Measurements from ENCODE around the gene BTBD8. TPM values are rescaled to one million over a fixed set of nuclear protein-coding genes. Genes with fewer than 3 reads are reported as not detected.
A peak's percentile ranks its signal among the peaks of the same experiment; 100 is the strongest.
"Not testable (repeated sequence)": the region's sequence is repeated elsewhere in the genome, so short reads cannot be mapped to it uniquely, and the experiment has no call there.

Gene BTBD8
- total RNA-seq, 2 donors from 2014 or later, result 6.3 to 15.7 TPM

DNA sequence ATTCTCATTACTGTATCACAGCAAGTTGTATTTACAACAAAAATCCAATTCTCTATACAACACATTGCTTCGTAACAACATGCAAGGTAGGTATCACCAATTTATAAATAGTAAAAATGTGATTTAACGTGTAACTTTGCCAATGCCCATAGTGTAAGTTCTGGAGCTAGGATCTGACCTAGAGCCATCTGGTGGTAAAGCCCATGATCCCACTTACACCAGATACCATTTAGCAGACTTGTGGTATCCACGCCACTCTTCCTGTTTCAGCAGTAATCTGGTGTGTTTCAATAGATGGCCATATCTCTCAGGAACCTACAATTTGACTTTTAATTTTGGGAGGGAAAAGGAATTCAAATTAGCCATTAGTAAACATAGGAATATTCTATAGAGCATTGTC, 15.1 kb upstream of the BTBD8 start:
- no peaks in the 10 kb centered on the region for H3K36me3 ChIP-seq
- no peak for DNase-seq (ENCODE audit: low spot score)
- no peaks in the 10 kb centered on the region for H3K4me1 ChIP-seq (replicated peaks)
- H3K27me3 ChIP-seq (replicated peaks; ENCODE audit: insufficient read depth), result no peaks in the 10 kb centered on the region
- intact Hi-C loops (cut with DNase I), result no loop called here
- TF ChIP-seq, protein P1, sequence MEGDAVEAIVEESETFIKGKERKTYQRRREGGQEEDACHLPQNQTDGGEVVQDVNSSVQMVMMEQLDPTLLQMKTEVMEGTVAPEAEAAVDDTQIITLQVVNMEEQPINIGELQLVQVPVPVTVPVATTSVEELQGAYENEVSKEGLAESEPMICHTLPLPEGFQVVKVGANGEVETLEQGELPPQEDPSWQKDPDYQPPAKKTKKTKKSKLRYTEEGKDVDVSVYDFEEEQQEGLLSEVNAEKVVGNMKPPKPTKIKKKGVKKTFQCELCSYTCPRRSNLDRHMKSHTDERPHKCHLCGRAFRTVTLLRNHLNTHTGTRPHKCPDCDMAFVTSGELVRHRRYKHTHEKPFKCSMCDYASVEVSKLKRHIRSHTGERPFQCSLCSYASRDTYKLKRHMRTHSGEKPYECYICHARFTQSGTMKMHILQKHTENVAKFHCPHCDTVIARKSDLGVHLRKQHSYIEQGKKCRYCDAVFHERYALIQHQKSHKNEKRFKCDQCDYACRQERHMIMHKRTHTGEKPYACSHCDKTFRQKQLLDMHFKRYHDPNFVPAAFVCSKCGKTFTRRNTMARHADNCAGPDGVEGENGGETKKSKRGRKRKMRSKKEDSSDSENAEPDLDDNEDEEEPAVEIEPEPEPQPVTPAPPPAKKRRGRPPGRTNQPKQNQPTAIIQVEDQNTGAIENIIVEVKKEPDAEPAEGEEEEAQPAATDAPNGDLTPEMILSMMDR (IDR thresholded peaks at IDR 0.05), result no peak
- H3K4me3 ChIP-seq, result no peak overlapping the region
- WGBS, result 87% methylated on average over 3 of the region's 3 CpGs
- no peak overlapping the region for H3K27ac ChIP-seq
- H3K9me3 ChIP-seq, result no peaks in the 10 kb centered on the region

DNA sequence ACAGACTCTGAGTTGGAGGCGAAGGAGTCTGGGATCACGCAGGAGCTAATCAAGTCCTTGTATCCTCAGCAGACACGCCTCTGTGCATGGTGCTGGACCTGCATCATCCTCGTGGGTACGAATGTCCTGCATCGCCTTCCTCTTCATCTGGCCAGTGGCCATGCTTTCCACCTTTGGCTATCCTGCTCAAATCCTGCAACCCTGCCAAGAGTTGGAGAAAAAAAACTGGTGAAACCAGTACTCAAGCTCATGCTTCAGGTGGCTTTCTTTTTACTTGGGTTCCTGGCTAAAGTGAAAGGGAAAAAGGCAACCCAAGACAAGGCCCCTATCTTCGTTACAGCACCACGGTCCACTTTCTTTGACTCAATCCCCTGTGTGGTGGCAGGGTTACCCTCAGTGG, 13.8 kb upstream of the BTBD8 start:
- peak; percentile 14 for DNase-seq (ENCODE audit: low spot score)
- Histone ChIP-seq H3K27ac (no peak overlapping the region), H3K4me3 (no peak overlapping the region), H3K27me3 (replicated peaks; ENCODE audit: insufficient read depth) (no peaks in the 10 kb centered on the region), H3K4me1 (replicated peaks) (no peaks in the 10 kb centered on the region), H3K9me3 (no peaks in the 10 kb centered on the region), H3K36me3 (no peaks in the 10 kb centered on the region)
- intact Hi-C loops (cut with DNase I), result no loop called here
- TF ChIP-seq POLR2A (IDR thresholded peaks at IDR 0.05) (no peak), POLR2AphosphoS5 (IDR thresholded peaks at IDR 0.05) (peak; percentile 12)
- WGBS, result 72% methylated on average over 8 of the region's 8 CpGs

- TF ChIP-seq POLR2AphosphoS5 (IDR thresholded peaks at IDR 0.05) (no peak), POLR2A (IDR thresholded peaks at IDR 0.05) (no peak)
- TF ChIP-seq, protein P1 (IDR thresholded peaks at IDR 0.05), result no peak
- Histone ChIP-seq H3K27ac (no peak overlapping the region), H3K4me1 (replicated peaks) (no peaks in the 10 kb centered on the region), H3K36me3 (no peaks in the 10 kb centered on the region), H3K4me3 (no peak overlapping the region), H3K9me3 (no peaks in the 10 kb centered on the region), H3K27me3 (replicated peaks; ENCODE audit: insufficient read depth) (no peaks in the 10 kb centered on the region)
- 66% methylated on average over 2 of the region's 2 CpGs for WGBS
- DNase-seq (ENCODE audit: low spot score), result no peak
- intact Hi-C loops (cut with DNase I), result no loop called here
Observed at GRCh38 chr1:92070892-92071291, 9.3 kb upstream of the BTBD8 start.

- H3K27me3 ChIP-seq (replicated peaks; ENCODE audit: insufficient read depth); H3K36me3 ChIP-seq; H3K27ac ChIP-seq; DNase-seq (ENCODE audit: low spot score); H3K4me1 ChIP-seq (replicated peaks); intact Hi-C loops (cut with DNase I); H3K9me3 ChIP-seq; H3K4me3 ChIP-seq: not testable (repeated sequence)
Observed at GRCh38 chr1:92074446-92074845, 5.7 kb upstream of the BTBD8 start.

DNA sequence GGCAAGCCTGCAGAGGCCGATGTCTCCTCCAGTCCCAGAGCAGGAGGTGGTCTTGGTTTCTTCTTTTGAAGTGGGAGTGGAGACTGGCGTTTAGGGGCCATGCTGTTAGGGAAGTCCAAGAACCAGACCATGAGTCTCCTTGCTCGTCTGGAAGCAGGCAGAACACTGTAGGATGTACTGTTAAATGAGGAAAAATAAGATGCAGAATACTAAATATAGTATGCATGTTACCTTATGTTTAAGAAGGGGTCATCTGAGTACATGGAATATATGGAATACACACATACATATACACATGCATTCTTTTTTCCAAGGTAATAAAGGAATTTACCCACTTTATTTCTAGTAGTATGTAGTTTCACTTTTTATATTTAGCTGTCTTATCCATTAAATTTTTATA, 4.8 kb upstream of the BTBD8 start, which contains the start of gene SETSIP:
Gene SETSIP, minus strand, starts transcription at position 101 of the 400 bp plus-strand sequence. Its CDS starts 0 bp downstream, at position 101.
- no peaks in the 10 kb centered on the region for H3K9me3 ChIP-seq
- H3K4me3 ChIP-seq, result no peak within 1 kb of the TSS
- H3K4me1 ChIP-seq (replicated peaks), result no peaks in the 10 kb centered on the region
- H3K27me3 ChIP-seq (replicated peaks; ENCODE audit: insufficient read depth), result no peaks in the 10 kb centered on the region
- H3K27ac ChIP-seq, result no peak within 1 kb of the TSS
- TF ChIP-seq POLR2A (IDR thresholded peaks at IDR 0.05), result no peak
- TF ChIP-seq POLR2AphosphoS5 (IDR thresholded peaks at IDR 0.05), result no peak
- TF ChIP-seq, protein P1 (IDR thresholded peaks at IDR 0.05), result no peak
- H3K36me3 ChIP-seq, result no peaks in the 10 kb centered on the region
- 75% methylated on average over 3 of the region's 3 CpGs for WGBS
- DNase-seq (ENCODE audit: low spot score), result no peak
- intact Hi-C loops (cut with DNase I), result no loop called here

GRCh38 chr1:92076363-92076762, 3.8 kb upstream of the BTBD8 start:
- Histone ChIP-seq H3K36me3 (no peaks in the 10 kb centered on the region), H3K4me3 (no peak overlapping the region), H3K4me1 (replicated peaks) (no peaks in the 10 kb centered on the region), H3K27me3 (replicated peaks; ENCODE audit: insufficient read depth) (no peaks in the 10 kb centered on the region), H3K27ac (no peak overlapping the region), H3K9me3 (no peaks in the 10 kb centered on the region)
- intact Hi-C loops (cut with DNase I), result no loop called here
- 94% methylated on average over 5 of the region's 5 CpGs for WGBS
- no peak for DNase-seq (ENCODE audit: low spot score)
- TF ChIP-seq POLR2AphosphoS5 (IDR thresholded peaks at IDR 0.05), result no peak
- TF ChIP-seq POLR2A (IDR thresholded peaks at IDR 0.05), result no peak
- TF ChIP-seq, protein P1 (IDR thresholded peaks at IDR 0.05), result no peak

DNA sequence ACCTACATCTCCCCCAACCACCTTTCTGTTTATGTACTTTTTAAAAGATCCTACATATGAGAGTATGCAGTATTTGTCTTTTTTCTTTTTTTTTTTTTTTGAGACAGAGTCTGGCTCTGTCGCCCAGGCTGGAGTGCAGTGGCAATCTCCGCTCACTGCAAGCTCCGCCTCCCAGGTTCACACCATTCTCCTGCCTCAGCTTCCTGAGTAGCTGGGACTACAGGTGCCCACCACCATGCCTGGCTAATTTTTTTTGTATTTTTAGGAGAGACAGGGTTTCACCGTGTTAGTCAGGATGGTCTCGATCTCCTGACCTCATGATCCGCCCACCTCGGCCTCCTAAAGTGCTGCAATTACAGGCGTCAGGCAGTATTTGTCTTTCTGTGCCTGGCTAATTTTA, 2.1 kb upstream of the BTBD8 start:
- H3K36me3 ChIP-seq; H3K9me3 ChIP-seq; H3K4me3 ChIP-seq; H3K27me3 ChIP-seq (replicated peaks; ENCODE audit: insufficient read depth); H3K27ac ChIP-seq; H3K4me1 ChIP-seq (replicated peaks); intact Hi-C loops (cut with DNase I); DNase-seq (ENCODE audit: low spot score): not testable (repeated sequence)
- WGBS, result 89% methylated on average over 8 of the region's 8 CpGs

Data from prostate gland (tissue), 2 donors.